ENCODE measurements around the gene DDIT4.
"Not testable (repeated sequence)": the region's sequence is repeated elsewhere in the genome, so short reads cannot be mapped to it uniquely, and the experiment has no call there.

Gene DDIT4

GRCh38 chr10:72296829-72297280 lies 23.1 kb downstream of the DDIT4 start:
- not testable (repeated sequence) for DNase-seq

GRCh38 chr10:72297281-72297804 lies 23.6 kb downstream of the DDIT4 start:
- peak; percentile 97 for DNase-seq

GRCh38 chr10:72297805-72298591 lies 24.3 kb downstream of the DDIT4 start:
- peak; percentile 94 for DNase-seq

GRCh38 chr10:72298592-72299519 lies 25.1 kb downstream of the DDIT4 start:
- DNase-seq, result no peak

- no peak for DNase-seq
Measured at GRCh38 chr10:72303424-72304128, 29.9 kb downstream of the DDIT4 start.

GRCh38 chr10:72306215-72306760 lies 32.6 kb downstream of the DDIT4 start:
- DNase-seq, result no peak

GRCh38 chr10:72307711-72308110 lies 34.0 kb downstream of the DDIT4 start:
- DNase-seq, result not testable (repeated sequence)

DNA sequence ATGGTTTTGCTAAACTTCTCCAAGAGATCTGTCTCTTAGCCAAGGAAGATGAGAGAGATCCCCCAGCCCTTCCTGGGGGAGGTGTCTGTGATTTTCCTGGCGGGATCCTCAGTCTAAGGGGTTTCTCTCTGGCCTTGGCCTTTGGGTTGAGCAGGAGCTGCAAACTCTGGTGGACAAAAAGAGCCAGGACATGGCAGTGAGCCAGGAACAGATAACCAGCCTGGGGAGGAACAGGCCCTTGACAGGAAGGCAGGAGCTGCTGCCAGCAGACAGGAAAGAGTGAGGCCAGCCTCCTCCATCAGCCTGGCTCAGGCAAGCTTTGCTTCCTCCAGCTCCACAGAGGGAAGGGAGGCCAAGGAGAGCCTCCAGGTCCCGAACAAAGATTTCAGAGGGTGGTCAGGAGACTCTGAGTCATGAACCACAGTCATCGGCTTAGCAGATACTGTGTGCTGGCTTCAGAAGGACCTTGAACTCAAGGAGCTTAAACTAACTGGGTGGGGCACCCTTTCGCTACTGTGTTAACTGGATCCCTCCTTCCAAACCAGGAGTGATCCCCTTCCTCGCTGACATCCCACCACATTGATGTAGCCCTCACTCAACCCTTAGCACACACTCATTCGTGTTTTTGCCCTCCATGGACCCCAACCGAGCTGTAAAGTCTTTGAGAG lies 34.7 kb downstream of the DDIT4 start:
- DNase-seq, result no peak

GRCh38 chr10:72309290-72310240 lies 35.8 kb downstream of the DDIT4 start:
- DNase-seq, result no peak

DNA sequence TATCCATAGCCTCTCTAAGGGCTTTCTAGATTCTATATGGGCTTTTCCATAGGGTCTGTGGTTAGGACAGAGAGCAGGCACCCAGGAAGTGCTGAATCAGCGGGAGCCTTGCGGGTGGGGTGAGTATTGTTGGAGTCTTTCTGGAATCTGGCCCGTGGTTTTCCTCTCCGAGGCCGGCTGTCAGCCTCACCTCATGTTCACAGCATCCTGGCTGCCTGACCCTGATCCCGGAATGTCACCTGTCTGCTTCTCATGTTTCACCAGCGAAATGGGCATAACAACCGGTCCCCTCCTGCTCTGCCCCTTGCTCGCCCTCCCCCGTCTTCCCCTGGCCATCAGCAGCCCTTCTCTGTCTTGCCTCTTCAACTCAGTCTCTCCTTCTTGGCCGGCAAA lies 36.5 kb downstream of the DDIT4 start:
- DNase-seq, result no peak

DNA sequence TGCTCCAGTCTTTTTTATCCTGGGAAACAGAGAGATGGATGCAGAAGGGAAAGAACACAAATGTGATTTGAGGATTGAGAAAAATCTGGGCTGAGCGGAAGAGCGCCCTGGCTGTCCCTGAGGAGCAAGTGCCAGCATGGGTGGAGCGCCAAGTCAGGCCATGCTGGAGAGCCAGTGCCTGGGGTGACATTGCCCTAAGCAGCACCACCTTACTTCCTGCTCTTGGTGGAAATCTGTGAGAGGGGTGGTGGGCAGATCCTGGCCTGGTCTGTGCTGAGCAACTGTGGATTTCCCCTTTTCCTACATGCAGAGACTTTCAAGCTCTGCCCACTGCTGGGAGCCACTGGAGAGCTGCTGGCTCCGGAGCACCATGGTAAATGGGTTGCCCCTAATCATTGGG lies 36.9 kb downstream of the DDIT4 start:
- no peak for DNase-seq

GRCh38 chr10:72311667-72312066 lies 37.9 kb downstream of the DDIT4 start:
- no peak for DNase-seq

DNA sequence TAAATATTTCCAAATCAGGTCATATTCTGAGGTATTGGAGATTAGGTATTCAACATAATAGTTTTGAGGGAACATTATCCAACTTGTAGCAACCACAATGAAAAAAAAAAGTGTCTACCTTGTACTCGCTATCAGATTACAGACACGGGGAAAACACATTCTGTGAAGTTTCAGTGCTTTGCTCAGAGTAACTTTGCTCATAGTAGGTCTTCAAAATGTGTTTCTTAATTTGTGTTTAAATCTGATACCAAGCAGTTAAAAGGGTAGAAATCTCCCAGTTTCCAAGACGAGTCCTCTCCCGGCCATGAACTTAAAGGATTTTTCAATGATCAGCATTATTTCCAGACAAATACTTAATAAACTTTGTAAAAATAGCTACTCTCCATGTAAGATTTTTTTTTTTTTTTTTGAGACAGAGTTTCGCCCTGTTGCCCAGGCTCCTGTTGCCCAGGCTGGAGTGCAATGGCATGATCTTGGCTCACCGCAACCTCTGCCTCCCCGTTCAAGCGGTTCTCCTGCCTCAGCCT lies 39.2 kb downstream of the DDIT4 start:
- DNase-seq, result no peak

DNA sequence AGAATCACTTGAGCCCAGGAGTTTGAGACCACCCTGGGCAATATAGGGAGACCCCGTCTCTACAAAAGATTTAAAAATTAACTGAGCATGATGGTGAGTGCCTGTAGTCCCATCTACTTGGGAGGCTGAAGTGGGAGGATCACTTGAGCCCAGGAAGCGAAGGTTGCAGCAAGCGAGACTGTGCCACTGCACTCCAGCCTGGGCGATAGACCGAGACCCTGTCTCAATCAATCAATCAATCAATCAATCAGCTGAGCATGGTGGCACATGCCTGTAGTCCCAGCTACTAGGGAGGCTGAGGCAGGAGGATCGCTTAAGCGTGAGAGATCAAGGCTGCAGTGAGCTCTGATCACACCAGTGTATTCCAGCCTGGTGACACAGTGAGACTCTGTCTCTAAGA lies 40.5 kb downstream of the DDIT4 start:
- no peak for DNase-seq

DNA sequence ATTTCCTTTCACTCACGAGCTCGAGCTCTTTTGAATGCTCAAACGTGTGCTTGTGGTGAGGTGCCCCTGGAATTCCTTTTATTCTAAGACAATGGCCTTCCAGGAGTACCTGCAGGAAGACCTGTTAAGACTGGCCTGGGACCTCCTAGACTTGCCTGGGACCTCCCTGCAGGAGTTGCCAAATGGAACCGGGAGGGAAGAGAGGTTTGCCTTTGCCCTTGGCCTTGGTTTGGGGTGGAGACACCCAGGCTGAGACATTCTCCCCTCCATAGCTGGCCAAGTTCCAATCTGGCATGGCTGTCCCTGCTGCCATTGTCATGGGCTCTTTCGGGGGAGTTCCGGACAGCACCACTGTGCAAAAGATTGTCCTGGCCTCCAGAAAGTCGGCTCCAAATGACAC lies 41.3 kb downstream of the DDIT4 start:
- DNase-seq, result no peak

- no peak for DNase-seq
Measured at GRCh38 chr10:72315611-72316385, 42.1 kb downstream of the DDIT4 start.

DNA sequence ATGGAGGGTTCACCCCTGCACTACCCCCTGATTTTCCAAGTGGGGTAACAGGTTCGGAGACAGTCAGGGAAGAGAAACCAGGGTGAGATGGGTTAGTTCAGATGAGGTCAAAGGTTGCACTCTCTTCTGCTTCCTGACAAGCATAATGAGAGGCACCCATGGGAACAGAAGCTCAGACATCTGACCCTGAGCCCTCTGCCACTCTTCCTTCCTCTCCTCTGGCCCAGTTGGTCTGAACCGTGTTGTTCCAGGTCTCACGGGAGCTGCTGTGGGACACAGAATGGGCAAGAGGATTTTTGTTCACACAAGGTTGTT lies 42.6 kb downstream of the DDIT4 start:
- DNase-seq, result no peak

DNA sequence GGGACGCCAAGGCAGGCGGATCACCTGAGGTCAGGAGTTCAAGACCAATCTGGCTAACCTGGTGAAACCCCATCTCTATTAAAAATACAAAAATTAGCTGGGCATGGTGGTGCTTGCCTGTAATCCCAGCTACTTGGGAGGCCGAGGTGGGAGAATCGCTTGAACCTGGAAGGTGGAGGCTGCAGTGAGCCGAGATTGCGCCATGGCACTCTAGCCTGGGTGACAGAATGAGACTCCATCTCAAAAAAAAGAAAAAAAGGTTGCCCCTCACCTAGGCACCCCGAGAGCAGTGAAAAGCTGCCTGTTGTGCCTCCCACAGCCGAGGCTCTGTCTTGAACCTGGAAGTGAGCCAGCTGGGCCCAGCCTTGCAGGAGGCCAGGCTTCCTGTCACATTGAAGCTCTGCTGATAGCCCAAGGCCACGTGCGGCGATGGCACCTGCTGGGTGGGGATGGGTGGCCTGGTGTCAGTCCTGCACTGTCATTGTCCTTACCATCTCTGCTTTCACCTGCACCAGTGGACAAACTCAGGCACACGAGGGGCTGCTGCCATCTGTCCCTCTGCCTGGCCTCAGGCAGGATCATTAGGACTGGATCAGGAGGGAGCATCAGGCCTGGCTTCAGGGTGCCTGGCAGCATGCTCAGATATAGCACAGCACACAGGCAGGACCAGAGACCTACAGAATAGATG lies 43.2 kb downstream of the DDIT4 start:
- peak; percentile 25 for DNase-seq
